GM19463 (cell line): ENCODE data around the gene INSYN2B.
A peak's percentile ranks its signal among the peaks of the same experiment; 100 is the strongest.
"Not testable (repeated sequence)": the region's sequence is repeated elsewhere in the genome, so short reads cannot be mapped to it uniquely, and the experiment has no call there.

Source experiments
- ATAC-seq: cut with Tn5 transposase; IDR thresholded peaks from one replicate; pipeline ENCODE4 v1.9.1; 2021; ENCODE audit warnings: mild to moderate bottlenecking, moderate library complexity; ENCODE audit not compliant: unreplicated experiment

The INSYN2B gene

DNA sequence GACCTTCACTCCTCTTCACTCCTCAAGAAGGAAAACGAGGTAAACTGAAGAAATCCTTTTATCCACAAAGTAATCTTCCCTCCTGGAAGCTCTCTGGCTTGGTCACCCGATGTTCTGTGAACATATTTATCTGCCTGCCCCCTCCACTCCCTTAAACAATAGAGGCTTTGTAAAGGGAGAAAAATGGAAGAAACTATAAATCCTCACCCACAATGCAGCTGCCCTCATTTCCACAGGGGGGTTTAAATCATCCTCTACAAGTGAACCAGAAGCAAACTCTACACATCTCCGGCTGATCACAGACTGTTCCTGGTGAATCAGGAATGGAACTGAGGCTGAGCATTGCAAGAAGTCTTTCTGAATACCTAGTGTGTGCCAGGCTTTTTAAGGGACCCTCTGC is 7.2 kb downstream of the INSYN2B start:
- no peak for ATAC-seq

DNA sequence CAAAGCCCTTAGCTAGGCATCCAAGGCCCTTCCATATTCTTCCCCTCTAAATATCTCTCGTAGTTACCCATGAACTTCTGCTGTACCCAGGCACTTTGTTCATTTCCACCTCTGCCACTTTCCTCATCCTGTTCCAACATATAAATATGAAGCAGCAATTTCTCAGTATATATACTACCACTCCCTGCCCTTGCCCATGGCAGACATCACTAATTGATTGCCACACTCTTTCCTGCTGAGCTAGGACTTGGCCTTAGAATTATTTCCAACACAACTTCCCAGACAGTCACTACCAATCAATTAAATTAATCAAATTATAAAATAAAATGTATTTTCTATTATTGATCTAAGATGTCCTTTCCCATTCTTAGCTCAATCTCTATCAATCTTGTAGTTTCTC is 8.5 kb downstream of the INSYN2B start:
- no peak for ATAC-seq

DNA sequence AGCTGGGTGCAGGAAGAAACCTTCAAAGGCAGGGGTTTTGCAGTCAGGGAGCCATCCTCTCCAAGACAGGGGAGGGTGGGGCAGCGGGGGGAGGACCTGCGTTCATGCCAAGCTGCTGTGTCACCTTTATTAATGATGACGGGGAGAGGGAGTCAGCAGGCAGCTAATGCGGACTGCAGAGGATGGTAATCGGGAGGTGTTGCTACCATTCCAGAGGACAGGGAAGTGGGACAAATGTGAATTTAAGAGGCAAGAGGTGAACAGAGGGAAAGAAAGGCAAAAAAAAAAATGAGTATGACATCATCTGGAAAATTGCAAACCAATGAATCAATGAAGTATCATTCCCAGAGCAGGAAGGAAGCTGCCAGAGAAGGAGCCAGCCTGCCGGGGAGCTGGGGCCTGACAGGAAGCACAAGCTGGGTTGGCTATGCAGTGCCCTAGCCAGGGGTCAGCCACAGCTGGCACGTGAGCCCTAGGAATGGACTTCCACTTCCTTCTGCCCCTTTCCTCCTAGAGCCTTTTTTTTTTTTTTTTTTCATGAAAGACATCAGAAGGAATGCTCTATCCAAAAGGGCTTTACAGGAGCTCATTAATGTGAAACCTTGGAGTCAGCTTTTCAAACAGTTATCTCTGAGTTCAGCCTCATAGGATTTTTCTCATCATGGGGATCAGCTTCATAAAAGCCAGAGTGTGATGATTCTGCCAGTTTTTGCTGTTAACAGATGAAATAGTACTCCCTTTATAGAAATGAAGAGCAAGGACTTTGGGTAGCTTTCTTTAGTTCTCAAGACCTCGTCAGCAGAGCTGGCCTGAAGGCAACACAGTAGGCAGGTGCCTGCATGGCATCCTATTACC is 9.2 kb downstream of the INSYN2B start:
- no peak for ATAC-seq

DNA sequence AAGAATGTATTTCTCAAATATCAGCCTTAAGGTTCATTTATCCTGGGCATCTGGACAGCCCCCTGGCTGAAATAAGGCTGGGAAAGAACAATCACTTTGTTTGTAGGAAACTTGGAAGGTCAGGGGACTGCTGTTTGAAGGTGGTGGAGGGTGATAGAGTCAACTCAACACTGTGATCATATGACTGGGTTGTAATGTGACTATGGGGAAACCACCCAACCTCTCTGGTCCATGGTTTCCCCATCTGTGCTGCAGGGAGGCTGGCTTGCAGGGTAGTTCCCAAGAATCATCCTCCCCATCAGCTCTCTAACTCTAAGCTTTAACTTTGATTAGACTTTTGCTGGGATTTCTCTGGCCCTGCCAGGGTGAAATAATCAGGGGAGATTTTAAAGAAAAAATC is 10.0 kb downstream of the INSYN2B start:
- ATAC-seq, result peak; percentile 91

DNA sequence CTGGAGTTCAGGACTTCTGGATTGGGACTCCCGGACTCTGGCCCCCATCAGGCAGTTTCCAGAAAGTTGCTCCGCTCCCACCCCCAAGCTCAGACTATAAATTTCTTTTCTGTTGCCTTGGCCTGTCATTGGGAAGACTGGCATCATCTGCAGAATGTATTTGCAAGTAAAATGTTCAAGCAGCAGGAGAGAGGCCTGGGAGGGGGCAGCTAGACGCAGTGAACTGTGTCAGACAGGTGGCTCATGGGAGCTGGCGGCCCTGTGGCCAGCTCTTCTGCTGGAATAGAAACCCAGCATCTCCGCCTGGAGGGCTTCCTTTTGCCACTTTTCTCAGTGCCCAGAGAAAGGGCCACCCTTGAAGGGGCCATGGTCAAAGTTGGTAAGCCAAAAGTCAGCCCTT is 16.0 kb downstream of the INSYN2B start:
- ATAC-seq, result peak; percentile 59

DNA sequence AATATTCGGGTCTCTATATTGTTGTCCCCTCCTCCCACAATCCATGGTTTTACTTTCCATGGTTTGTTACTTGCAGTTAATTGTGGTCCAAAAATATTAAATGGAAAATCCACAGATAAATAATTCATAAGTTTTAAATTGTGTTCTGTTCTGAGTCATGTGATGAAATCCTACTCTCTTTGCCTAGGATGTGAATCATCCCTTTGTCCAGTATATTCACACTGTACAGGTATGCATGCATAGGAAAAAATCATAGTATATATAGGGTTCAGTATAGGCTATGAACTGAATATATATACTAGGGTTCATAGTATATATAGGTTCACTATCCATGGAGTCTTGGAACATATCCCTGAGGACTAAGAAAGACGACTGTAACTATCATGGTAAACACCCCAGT is 19.6 kb downstream of the INSYN2B start:
- ATAC-seq, result no peak

DNA sequence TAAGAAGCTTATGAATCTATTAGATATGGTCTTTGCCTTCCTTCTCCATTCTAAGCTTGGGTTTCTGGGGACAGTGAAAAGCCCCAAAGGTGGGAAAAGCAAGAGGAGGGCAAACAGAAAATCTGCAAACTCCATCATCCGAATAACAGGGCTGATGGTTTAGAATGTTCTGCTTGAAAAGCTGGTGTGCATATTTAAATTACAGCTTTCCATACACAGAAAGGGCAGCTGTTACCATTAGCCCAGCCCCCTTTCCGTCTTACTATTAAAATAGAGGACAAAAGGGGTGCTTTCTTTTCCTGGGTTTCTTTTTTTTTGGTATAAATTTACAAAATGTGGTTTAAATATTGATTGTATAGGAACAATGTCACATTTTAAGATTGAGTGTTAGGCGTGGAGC is 22.0 kb downstream of the INSYN2B start:
- ATAC-seq, result no peak

DNA sequence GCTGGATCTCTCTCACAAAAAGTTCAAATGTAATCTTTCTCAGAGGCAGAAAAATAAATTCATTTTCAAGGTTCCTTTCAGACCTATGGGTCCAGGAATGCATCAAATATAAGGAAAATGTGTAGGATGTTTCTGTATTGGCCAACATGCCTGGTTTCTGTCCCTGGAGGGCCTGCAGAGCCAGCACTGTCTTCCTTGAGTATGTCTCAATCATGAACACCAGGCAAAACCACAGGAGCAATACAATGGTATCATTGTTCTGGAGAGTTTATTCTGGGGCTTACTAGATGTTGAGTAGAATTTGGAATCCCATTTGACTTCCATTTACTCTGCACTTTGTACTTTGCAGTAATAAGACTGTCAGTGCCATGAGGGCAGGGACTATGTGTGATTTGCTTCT is 23.5 kb downstream of the INSYN2B start:
- no peak for ATAC-seq

DNA sequence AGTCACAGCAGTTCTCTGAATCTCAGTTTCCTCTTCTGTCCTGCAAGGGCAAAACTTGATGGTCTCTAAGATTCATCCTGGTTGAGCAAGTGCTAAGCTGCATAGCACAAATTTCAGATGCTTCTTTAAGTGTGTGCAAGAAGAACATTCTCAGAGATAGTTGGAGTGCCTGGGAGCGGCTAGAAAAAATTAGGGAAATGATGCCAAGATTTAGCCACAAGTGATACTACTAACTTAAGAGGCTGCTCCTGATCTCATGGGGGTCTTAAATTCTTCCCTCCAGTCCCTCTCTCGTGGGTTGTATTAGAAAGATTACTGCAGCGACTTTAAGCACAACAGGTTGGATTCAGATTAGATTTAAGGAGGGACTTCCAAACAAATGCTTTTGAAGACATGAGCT is 24.2 kb downstream of the INSYN2B start:
- ATAC-seq, result no peak

DNA sequence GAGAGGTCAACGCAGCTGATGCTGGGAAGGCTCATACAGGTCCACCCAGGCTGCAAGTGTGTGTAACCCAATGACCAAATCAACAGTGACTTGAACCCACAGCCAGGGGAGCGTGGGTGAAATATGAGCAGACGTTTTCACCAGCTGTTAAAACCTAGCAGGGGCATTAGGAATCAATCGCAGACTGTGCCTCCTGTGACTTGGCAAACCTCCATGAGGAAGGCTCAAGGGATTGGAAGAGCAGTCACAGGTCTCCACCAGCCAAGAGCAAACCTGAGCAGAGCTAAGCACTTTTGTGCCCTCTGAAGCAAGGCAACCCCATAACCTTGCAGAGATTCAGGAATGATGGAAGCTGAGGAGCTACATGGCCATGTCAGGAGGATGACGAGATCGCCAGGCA is 25.5 kb downstream of the INSYN2B start:
- no peak for ATAC-seq

DNA sequence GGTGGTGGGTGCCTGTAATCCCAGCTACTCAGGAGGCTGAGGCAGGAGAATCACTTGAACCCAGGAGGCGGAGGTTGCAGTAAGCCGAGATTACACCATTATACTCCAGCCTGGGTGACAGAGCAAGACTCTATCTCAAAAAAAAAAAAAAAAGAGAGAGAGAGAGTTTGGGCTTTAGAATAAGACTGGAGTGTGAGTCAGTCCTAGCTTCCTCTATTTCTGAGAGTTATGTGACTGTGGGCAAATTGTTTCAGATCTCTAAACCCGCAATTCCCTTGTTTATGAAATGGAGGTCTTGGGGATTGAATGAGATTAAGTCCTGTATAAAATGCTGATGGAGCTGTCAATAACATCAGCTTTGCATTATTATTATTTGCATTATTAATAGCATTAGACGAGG is 27.1 kb downstream of the INSYN2B start:
- ATAC-seq, result not testable (repeated sequence)

DNA sequence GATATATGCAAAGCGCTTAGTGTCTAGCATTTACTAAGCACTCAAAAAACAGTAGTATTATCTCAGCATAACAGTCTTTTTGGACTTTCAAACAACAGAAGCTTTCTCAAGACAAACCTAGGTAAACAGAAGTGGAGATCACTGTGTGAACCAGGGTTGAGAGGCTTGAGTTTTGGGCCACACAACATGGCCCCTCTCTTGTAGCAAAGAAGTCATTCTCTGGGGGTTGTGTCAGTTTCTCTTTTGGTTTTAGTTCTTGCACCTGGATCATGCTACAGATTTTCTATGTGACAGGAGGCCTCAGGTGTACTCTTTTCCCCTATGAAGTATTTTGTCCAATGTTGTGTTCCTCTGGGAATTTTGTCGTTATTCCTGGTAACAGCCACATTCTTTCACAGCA is 30.0 kb downstream of the INSYN2B start:
- ATAC-seq, result peak; percentile 49

DNA sequence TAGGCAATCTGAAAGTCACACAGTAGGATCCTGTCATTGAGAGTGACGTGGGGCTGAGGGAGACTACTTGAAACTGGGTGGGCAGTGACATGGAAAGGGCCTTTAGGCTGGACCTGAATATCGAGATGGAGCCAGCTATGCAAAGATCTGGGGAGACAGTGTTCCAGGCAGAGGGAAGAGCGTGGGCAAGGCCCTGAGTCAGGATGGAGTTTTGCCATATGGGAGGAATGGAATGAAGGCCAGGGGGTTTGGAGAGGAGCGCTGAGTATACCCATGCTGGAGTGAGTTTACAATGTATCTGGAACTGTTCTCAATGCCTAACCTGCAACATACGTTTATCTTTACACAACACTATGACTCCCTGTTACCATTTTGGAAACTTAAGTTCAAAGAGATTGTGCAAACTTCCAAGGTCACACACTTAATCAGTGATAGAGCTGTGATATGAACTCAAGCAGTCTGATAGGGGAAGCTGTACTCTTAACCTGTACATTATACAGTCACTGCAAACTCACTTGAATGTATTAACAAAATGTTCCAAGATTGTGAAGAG is 33.5 kb downstream of the INSYN2B start:
- ATAC-seq, result no peak

DNA sequence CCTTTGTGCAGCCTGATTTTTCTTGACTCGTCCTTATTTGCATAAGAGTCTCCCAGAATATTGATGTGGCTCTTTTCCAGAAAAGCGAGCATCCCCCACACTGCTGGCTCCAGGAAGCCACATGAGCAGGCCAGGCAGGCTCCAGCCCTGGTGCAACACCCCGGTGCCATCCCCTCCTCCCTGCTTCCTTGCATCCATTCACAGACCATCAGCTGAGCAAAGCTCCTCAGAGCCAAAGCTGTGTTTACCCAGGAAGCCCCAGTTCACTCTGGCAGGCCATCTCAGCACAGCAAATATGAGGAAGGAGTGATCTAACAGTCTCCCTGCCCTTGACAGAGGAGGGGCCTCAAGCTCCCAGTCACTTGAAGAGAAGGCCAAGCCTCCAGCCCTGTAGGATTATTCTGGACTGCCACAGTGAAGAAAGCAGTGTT is 34.4 kb downstream of the INSYN2B start:
- ATAC-seq, result no peak

DNA sequence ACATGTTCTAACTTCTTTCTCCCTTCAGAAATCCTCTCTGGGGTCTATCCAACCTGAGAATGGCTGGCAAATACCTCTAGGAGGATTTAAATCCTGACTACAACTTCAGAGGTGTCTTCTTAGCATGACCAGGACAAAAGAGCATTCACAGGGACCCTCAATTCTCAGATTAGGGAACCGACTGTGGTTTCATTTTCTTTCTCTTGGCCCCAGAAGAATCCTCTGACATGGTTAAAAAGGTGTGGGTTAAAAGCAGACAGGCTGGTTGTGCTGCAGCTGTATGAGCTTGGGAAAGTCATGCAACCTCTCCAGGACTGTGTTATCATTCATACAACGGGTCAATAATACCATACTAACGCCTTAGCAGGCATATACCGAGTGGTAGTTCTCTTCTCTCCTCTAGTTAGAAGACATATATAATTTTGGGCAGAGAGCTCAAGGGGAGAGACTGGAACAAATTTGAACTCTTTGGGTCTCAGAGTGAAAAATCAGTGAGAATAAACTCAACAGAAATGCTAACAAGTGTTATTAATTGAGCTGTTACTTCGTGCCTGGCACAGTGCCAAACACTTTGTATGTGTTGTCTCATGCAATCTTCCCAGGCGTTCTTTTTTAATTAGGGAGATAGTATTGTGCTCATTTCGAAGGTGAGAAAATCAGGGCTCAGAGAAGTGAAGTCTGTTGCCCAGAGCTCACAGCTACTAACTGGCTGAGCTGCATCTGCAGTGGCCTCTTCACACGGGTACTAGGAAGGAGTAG is 35.2 kb downstream of the INSYN2B start:
- no peak for ATAC-seq

DNA sequence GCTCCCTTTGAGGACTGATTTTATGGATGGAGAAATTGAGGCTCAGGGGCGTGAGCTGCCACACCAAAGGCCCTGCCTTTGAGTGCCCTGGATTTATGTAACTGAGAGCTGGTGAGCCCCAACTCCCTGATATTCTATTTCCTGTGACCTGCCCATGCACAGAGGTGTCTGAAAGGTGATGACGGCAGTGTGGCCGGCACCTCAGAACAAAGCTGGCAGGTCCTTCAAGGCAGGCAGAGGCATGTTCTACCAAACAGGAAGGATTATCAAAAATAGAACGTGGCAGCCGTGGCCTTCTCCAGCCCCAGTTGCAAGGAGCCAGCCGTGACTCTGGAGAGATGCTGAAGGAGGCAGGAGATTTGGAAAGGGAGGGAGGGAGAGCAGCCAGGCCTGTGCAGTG is 36.2 kb downstream of the INSYN2B start:
- ATAC-seq, result no peak

DNA sequence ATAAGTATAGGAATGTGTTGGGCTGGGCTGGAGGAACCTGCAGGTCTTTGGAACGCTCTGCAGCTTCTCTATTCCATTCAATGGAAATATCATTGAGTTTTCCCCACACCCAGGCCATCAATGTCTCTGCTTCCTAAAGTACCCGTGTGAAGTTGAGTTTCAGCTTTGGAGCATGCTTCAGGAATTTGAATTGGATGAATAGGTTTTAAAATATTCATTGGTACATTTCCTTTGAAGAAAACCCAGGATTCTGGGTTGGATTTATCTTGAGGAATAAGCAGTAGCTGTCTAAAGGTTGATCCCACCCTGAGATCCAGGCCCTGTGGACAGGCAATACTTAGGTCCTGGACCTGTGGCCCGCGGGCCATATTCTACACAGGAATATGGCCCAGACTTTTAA is 37.3 kb downstream of the INSYN2B start:
- no peak for ATAC-seq

DNA sequence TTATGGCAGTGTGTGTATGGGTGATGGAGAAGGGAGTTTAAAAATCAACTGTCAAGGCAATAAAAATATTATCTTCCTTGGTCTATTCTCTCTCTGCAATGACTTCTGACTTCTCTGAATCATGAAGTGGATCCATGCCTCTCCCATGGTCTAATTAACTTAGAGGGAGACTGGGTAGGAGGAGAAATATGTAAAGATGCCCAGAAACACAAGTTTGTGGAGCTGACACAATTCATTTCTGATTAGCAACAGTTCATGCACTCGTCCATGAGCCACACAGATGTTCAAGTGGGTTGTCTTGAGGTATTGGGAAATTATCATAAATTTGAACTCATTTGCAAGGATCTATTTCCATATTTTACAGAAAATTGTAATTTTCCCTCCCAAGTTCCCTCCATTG is 38.1 kb downstream of the INSYN2B start:
- ATAC-seq, result no peak

DNA sequence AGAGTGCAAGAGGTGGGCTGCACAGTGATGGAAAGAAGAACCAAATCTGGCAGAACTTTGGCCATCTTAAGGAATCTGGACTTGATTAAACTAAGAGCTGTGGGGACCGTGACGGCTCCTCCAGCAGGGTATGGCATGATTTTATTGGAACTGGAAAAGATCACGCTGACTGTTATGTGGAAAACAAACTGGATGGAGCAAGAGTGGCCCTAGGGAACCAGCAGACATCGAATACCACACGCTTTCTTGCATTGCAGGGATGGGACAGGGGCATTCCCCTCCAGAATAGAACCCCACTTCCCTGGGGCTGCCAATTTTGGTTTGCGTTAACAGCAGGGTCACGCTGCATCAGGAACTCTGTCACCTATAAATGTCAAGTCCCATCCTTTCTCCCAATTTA is 38.8 kb downstream of the INSYN2B start:
- no peak for ATAC-seq

DNA sequence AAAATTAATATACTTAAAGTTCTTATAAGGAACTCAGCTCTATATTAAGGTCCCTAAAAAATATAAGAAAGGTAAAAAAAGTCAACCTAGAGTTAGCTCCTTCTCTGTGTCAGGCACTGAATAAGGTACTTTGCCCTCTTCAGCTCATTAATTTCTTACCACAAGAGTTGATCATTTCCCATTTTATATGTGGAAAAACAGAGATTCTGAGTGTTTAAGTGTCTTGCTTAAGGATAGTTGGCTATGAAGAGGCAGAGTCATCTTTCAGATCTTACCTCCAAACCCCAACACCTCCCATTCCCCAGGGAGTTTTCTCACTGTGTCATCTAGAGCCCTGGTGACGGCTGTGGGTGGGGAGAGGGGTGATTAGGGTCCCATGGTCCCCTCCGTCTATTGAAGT is 40.6 kb downstream of the INSYN2B start:
- no peak for ATAC-seq

DNA sequence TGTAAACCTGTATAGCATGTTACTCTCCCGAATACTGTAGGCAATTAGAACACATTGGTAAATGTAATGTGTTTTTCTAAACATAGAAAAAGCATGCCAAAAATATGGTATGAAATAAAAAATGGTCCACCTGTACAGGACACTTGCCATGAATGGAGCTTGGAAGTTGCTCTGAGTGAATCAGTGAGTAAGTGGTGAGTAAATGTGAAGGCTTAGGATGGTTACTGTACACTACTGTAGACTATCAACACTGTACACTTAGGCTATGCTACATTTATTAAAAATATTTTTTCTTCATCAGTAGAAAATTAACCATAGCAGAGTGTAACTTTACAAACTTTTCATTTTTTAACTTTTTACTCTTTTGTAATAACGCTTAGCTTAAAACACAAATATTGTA is 41.9 kb downstream of the INSYN2B start:
- ATAC-seq, result no peak

DNA sequence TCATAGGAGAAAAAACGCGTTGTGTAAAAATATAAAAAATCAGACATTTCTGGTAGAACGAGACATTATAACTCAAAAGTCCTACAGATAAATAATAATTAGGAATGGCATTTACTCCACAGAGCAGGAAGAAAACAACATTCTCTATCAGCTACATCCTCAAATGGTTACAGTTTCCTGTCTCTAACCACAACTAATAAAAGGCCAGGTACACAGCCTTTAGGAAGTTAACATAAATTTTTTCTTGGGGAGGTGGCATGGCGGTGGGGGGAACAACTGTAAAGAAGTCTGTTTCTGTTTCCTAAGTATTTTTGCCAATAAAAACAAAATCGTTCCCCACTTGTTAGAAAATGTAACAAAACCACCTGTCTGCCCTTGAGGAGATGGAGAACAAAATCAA is 44.5 kb downstream of the INSYN2B start:
- no peak for ATAC-seq
